HG03135 (cell line): ENCODE results near the gene ZNF337.
"Not testable (repeated sequence)": the region's sequence is repeated elsewhere in the genome, so short reads cannot be mapped to it uniquely, and the experiment has no call there.

Experiments
- ATAC-seq: cut with Tn5 transposase; IDR thresholded peaks from one replicate; pipeline ENCODE4 v1.9.1; 2021; ENCODE audit warnings: mild to moderate bottlenecking, moderate library complexity; ENCODE audit not compliant: unreplicated experiment

Gene ZNF337

DNA sequence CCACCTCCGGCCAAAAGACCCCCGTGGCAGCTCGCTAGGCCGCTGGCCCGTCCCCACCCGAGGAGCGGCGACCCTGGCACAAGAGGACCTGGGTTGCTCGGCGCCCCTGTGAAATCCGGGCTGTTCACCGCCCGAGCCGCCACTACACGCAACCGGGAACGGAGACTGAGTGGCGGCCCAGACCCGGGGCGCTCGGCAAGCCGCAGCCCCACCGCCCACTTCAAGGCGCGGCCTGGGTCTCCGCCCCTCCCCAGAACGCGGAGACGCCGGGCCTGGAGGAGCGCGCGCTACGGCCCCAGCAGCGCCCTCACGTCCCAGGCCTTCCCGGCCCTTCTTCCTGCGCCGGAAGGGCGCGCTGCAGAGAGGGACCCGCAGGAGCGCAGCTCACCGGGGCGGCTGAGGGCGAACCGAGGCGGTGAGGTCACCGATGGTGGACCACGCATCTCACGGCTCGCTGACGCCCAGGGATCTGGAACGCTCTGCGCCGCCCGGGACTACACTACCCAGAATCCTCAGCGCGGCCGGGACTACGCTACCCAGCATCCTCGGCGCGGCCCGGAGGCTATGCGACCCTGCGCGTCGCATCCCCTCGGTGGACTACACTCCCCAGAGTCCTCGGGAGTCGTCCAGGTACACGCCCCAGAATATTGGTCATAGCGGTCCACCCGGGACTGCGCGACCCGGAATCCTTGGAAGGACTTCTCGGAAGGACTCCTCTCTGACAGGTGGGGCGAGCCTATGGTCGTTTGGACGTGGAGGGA is at the start of gene ZNF337:
ZNF337 (minus strand) TSS at position 483 of the 761 bp plus-strand sequence. CDS start 10,436 bp downstream, outside the sequence.
- peak; percentile 96 for ATAC-seq

- ATAC-seq = no peak
Measured at GRCh38 chr20:25745738-25746137, 49.1 kb upstream of the ZNF337 start.

GRCh38 chr20:25745100-25745499 is 48.4 kb upstream of the ZNF337 start:
- no peak for ATAC-seq

- ATAC-seq = no peak
Measured at GRCh38 chr20:25744261-25744660, 47.6 kb upstream of the ZNF337 start.

- ATAC-seq = no peak
Measured at GRCh38 chr20:25741088-25741487, 44.4 kb upstream of the ZNF337 start.

- ATAC-seq = no peak
Measured at GRCh38 chr20:25739615-25740320, 43.1 kb upstream of the ZNF337 start.

DNA sequence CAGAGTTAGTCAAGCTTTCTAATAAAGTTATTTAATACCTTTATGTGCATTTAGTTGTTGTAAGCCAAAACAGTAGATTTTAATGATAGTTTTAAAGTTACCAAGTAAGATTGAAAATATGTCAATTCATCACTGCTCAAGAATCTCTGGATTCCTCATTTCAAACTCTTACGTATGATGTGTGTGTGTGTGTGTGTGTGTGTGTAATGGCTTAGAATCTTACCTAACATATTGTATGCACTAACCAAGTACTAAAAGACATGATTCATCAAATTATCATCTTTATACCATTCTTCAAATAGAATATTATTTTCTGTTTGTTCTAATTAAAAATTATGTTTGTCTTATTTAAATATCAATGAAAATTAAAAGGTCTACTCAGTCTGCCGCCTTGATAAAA is 41.5 kb upstream of the ZNF337 start:
- ATAC-seq = no peak

GRCh38 chr20:25733903-25734302 is 37.2 kb upstream of the ZNF337 start:
- ATAC-seq = no peak

- ATAC-seq = no peak
Measured at GRCh38 chr20:25730862-25731261, 34.2 kb upstream of the ZNF337 start.

- no peak for ATAC-seq
Measured at GRCh38 chr20:25726357-25726756, 29.7 kb upstream of the ZNF337 start.

DNA sequence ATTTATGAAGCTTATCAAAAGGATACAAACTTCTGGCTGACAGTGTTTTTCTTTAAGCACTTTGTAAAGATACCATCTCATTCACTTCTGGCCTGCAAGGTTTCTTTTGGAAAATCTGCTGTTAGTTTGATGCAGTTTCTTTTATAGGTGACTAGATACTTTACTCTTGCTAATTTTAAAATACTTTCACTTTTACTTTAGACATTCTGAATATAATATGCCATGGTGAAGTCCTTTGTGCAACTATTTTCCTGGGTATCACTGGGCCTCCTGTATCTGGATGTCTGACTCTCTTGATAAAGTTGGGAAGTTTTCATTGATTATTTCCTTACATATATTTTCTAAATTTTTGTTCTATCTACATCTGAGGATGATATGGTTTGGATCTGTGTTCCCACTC is 29.0 kb upstream of the ZNF337 start:
- ATAC-seq = no peak

DNA sequence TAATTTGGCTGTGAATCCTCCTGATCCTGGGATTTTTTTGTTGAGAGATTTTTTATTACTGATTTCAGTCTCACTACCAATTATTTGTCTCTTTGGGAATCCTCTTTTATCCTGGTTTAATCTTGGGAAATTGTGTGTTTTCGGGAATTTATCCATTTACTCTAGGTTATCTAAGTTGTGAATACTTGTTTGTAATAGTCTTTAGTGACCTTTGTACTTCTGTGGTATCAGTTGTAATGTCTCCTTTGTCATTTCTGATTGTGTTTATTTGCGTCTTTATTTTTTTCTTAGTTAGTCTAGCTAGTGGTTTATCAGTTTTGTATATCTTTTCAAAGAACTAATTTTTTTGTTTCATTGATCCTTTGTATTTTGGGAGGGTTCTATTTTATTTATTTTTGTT is 27.3 kb upstream of the ZNF337 start:
- no peak for ATAC-seq

- ATAC-seq = no peak
Measured at GRCh38 chr20:25720285-25720684, 23.6 kb upstream of the ZNF337 start.

DNA sequence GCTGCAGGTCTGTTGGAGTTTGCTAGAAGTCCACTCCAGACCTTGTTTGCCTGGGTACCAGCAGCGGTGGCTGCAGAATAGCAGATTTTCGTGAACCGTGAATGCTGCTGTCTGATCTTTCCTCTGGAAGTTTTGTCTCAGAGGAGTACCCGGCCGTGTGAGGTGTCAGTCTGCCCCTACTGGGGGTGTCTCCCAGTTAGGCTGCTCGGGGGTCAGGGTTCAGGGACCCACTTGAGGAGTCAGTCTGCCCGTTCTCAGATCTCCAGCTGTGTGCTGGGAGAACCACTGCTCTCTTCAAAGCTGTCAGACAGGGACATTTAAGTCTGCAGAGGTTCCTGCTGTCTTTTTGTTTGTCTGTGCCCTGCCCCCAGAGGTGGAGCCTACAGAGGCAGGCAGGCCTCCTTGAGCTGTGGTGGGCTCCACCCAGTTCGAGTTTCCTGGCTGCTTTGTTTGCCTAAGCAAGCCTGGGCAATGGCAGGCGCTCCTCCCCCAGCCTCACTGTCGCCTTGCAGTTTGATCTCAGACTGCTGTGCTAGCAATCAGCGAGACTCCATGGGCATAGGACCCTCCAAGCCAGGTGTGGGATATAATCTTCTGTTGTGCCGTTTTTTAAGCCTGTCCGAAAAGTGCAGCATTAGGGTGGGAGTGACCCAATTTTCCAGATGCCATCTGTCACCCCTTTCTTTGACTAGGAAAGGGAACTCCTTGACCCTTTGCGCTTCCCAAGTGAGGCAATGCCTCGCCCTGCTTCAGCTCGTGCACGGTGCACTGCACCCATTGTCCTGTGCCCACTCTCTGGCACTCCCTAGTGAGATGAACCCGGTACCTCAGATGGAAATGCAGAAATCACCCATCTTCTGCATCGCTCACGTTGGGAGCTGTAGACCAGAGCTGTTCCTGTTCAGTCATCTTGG is 22.5 kb upstream of the ZNF337 start:
- ATAC-seq = not testable (repeated sequence)

GRCh38 chr20:25707695-25708094 is 11.0 kb upstream of the ZNF337 start:
- ATAC-seq = no peak

- no peak for ATAC-seq
Measured at GRCh38 chr20:25706793-25707192, 10.1 kb upstream of the ZNF337 start.

DNA sequence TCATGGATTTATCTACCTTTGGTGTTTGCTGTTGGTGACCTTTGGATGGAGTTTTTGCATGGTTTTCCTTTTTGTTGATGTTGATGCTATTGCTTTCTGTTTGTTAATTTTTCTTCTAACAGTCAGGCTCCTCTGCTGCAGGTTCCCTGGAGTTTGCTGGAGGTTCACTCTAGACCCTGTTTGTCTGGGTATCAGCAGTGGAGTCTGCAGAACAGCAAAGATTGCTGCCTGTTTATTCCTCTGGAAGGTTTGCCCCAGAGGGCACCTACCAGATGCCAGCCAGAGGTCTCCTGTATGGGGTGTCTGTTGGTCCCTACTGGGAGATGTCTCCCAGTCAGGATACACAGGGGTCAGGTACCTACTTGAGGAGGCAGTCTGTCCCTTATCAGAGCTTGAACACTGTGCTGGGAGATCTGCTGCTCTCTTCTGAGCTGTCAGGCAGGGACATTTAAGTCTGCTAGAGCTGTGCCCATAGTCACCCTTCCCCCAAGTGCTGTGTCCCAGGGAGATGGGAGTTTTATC is 9.2 kb upstream of the ZNF337 start:
- ATAC-seq = no peak

GRCh38 chr20:25704303-25704702 is 7.7 kb upstream of the ZNF337 start:
- not testable (repeated sequence) for ATAC-seq

- ATAC-seq = not testable (repeated sequence)
Measured at GRCh38 chr20:25700835-25701234, 4.2 kb upstream of the ZNF337 start.

- no peak for ATAC-seq
Measured at GRCh38 chr20:25699914-25700313, 3.3 kb upstream of the ZNF337 start.

DNA sequence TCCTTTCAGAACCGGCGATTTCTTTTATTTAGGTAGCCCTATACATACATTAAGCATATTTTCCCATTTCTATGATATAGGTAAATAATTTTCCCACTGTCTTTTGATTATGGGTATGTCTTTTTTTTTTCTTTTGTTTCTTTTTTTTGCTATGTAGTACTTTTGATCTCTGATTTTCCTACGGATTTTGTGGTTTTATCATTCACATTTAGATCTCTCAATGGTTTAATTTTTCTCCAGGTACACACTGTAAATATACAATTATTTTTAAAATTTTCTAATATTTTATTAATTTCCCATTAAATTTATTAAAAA is 436 bp upstream of the ZNF337 start:
- ATAC-seq = no peak
